ENCODE data around the gene ZBTB48.

- TF ChIP-seq CTCF (IDR thresholded peaks at IDR 0.05; ENCODE audit: low read length): no peak
- no peak for TF ChIP-seq EZH2 (optimal IDR thresholded peaks at IDR 0.05; ENCODE audit: low read depth, low read length)
These were observed 9.2 kb downstream of the ZBTB48 start for GRCh38 chr1:6588893-6589520.

Measured in MM.1S (cell line).